ENCODE results near the gene SPATA13. TPM values are rescaled to one million over a fixed set of nuclear protein-coding genes. Genes with fewer than 3 reads are reported as not detected.
A peak's percentile ranks its signal among the peaks of the same experiment; 100 is the strongest.

The SPATA13 gene
- total and polyA plus RNA-seq, 3 experiments from 2014 or later, result 60.7 to 97.8 (median 65.1) TPM

DNA sequence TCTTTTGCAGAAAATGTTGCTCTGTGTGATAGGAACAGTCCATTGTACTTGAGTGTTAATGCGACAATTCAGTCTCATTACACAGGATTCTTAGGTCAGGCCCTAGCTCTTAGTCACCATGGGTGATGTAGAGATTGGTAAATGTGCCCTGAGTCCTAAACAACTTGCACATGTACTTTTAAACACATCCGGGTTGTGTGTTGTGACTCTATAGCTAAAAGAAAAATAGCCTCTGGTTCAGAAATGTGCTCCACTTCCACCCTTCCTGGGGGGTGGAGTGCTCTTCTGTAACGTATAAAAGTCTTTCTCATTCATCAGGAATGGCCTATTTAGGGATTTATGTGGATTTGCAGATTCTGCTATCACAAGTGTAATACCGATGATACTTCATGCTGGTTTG lies 5.2 kb downstream of the SPATA13 start:
- Histone ChIP-seq H3K27me3 (ENCODE audit: insufficient read depth, low read length, poor library complexity, severe bottlenecking) (peaks cover 6% of the 10 kb centered on the region), H3K4me1 (ENCODE audit: insufficient read depth, low read length) (peaks cover 8% of the 10 kb centered on the region), H3K27ac (ENCODE audit: low read depth, low read length) (no peak overlapping the region), H3K9me3 (ENCODE audit: low read length) (no peaks in the 10 kb centered on the region), H3K36me3 (ENCODE audit: insufficient read depth, low read length) (no peaks in the 10 kb centered on the region), H3K4me3 (ENCODE audit: low read length) (no peak overlapping the region)
- CTCF ChIA-PET, result no interaction called here
- peaks cover 14 to 18% (median 15%) of the 10 kb centered on the region in 3 donors for H3K4me1 Mint-ChIP-seq
- no peak for DNase-seq
- POLR2A ChIA-PET, result no interaction called here
- H3K9me3 Mint-ChIP-seq, result no peaks in the 10 kb centered on the region
- H3K4me3 Mint-ChIP-seq, result no peak overlapping the region
- H3K27me3 Mint-ChIP-seq, result no peaks in the 10 kb centered on the region
- peaks cover 0 to 4% (median 2%) of the 10 kb centered on the region in 3 donors for H3K36me3 Mint-ChIP-seq
- H3K27ac Mint-ChIP-seq, result no peak overlapping the region

DNA sequence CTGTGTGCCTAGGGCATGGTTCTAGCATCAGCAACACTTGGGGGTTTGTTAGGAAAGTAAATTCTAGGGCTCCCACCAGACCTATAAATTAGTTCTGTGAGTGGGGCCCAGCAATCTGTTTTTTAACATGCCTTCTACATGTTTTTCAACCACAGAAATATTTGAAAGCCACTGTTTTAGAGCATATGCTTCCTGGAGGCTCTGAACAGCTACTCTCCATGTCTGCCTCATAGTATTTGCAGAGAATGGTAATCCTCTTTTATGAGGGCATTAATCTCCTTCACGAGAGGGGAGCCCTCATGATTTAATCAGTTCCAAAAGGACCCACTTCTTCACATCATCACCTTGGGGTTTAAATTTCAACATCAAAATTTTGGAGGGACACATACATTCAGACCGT lies 6.0 kb downstream of the SPATA13 start:
- DNase-seq, result no peak
- Histone ChIP-seq H3K36me3 (ENCODE audit: insufficient read depth, low read length) (no peaks in the 10 kb centered on the region), H3K4me1 (ENCODE audit: insufficient read depth, low read length) (peaks cover 3% of the 10 kb centered on the region), H3K9me3 (ENCODE audit: low read length) (no peaks in the 10 kb centered on the region), H3K27ac (ENCODE audit: low read depth, low read length) (no peak overlapping the region), H3K4me3 (ENCODE audit: low read length) (no peak overlapping the region), H3K27me3 (ENCODE audit: insufficient read depth, low read length, poor library complexity, severe bottlenecking) (peaks cover 6% of the 10 kb centered on the region)
- Mint-ChIP-seq H3K27me3 (no peaks in the 10 kb centered on the region), H3K9me3 (no peaks in the 10 kb centered on the region), H3K4me1 (peaks cover 9 to 13% (median 10%) of the 10 kb centered on the region in 3 donors), H3K4me3 (no peak overlapping the region), H3K36me3 (peaks cover 0 to 4% (median 2%) of the 10 kb centered on the region in 3 donors), H3K27ac (no peak overlapping the region)
- POLR2A ChIA-PET, result no interaction called here
- CTCF ChIA-PET, result no interaction called here

DNA sequence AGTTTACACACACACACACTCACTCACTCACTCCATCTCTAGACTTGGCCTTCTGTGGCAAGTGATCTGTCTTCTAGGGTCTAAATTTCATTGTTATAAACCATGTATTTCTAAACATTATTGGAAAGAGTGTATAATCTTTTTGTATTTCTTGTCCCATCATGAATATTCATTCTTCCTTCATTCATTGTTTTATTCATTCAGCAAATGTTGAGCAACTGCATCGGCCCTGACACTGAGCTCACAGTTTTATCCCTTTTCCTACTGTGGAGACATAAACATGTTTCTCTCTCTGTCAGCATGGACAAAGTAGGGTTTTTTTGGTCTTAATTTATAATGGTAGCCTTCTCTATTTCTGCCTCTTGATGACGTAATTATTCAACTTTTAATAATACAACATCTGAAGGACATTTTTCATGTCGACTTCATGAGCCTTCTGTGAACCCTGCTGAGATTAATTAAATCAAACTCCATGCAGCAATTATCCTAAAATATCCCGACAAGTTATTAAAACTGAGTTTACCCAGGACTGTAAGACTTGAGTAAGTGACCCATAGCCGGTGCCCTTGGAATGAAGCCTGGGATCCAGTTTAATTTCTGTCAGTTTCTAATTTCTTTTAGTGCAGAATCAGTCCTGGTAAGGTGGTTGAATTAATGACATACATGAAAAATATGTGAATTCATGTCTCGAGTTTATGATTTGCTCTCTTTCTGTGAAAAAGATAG lies 7.3 kb downstream of the SPATA13 start:
- Histone ChIP-seq H3K9me3 (ENCODE audit: low read length) (no peaks in the 10 kb centered on the region), H3K27ac (ENCODE audit: low read depth, low read length) (no peak overlapping the region), H3K4me1 (ENCODE audit: insufficient read depth, low read length) (no peaks in the 10 kb centered on the region), H3K4me3 (ENCODE audit: low read length) (no peak overlapping the region), H3K27me3 (ENCODE audit: insufficient read depth, low read length, poor library complexity, severe bottlenecking) (no peaks in the 10 kb centered on the region), H3K36me3 (ENCODE audit: insufficient read depth, low read length) (no peaks in the 10 kb centered on the region)
- POLR2A ChIA-PET, result no interaction called here
- no peaks in the 10 kb centered on the region for H3K27me3 Mint-ChIP-seq
- CTCF ChIA-PET, result no interaction called here
- peaks cover 0 to 4% (median 2%) of the 10 kb centered on the region in 3 donors for H3K36me3 Mint-ChIP-seq
- no peak overlapping the region for H3K4me3 Mint-ChIP-seq
- peaks cover 0 to 3% (median 0%) of the 10 kb centered on the region in 3 donors for H3K4me1 Mint-ChIP-seq
- no peak overlapping the region for H3K27ac Mint-ChIP-seq
- no peak for DNase-seq
- H3K9me3 Mint-ChIP-seq, result no peaks in the 10 kb centered on the region

DNA sequence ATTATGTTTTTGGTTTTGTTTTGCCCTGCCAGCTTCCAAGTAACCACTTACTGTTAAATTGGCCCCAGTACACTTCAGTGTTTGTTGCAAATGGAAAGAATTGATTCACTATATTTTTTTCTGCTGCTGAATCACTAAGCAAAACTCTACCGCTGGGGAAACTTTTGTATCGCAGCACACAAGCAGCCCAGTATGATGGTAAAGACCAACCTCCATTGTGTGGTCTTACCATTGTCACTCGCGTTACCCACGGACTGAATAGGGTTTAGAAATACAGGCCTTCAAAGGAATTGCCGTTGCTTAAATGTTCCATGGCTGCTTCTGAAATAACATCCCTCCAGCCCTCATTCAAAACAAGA lies 7.9 kb downstream of the SPATA13 start:
- H3K36me3 Mint-ChIP-seq, result peaks cover 0 to 4% (median 2%) of the 10 kb centered on the region in 3 donors
- H3K4me3 ChIP-seq (ENCODE audit: low read length), result no peak overlapping the region
- H3K4me1 Mint-ChIP-seq, result peaks cover 0 to 3% (median 0%) of the 10 kb centered on the region in 3 donors
- H3K27ac ChIP-seq (ENCODE audit: low read depth, low read length), result no peak overlapping the region
- no peak for DNase-seq
- no peaks in the 10 kb centered on the region for H3K27me3 Mint-ChIP-seq
- no peak overlapping the region for H3K27ac Mint-ChIP-seq
- no peaks in the 10 kb centered on the region for H3K9me3 Mint-ChIP-seq
- H3K36me3 ChIP-seq (ENCODE audit: insufficient read depth, low read length), result no peaks in the 10 kb centered on the region
- ChIA-PET POLR2A (no interaction called here), CTCF (no interaction called here)
- no peaks in the 10 kb centered on the region for H3K27me3 ChIP-seq (ENCODE audit: insufficient read depth, low read length, poor library complexity, severe bottlenecking)
- H3K9me3 ChIP-seq (ENCODE audit: low read length), result no peaks in the 10 kb centered on the region
- H3K4me1 ChIP-seq (ENCODE audit: insufficient read depth, low read length), result no peaks in the 10 kb centered on the region
- no peak overlapping the region for H3K4me3 Mint-ChIP-seq

DNA sequence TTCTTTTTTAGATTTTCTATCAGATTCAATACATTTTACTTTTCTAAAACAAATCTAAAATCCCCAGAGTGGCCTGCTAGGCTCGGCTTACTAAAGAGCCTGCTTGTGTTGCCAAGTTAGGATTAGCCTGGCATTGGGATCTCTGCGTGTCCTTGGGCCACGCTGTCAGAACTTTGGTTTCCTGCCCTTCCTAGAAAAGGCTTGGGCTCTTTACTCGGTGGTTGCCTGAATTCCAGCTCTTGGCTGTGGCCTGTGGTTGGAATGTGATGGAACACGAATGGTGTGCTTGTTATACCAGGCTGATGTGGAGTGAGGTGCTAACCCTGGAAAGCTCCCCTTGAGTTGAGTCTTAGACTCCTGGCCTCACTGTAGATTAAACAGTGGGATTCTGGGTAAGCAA lies 8.5 kb downstream of the SPATA13 start:
- POLR2A ChIA-PET, result no interaction called here

DNA sequence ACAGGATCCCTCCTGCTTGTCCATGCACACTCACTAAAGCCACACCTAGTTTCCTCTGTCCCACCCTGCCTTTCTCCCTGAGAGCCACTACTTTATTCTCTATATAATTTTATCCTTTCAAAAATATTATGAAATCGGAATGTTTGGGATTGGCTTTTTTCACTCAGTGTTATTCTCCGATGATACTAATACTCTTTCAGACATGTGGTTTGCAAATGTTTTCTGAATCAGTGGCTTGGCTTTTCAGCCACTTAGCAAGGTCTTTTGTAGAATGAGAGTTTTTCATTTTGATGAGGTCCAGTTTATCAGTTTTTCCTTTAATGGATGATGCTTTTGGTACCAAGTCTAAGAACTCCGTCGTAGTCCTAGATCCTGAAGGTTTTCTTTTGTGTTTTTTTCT lies 11.6 kb downstream of the SPATA13 start:
- CTCF ChIA-PET, result no interaction called here
- no peak overlapping the region for H3K27ac ChIP-seq (ENCODE audit: low read depth, low read length)
- Mint-ChIP-seq H3K27ac (no peak overlapping the region), H3K4me1 (peaks cover 8 to 14% (median 10%) of the 10 kb centered on the region in 3 donors), H3K4me3 (no peak overlapping the region), H3K9me3 (no peaks in the 10 kb centered on the region), H3K36me3 (no peaks in the 10 kb centered on the region), H3K27me3 (no peaks in the 10 kb centered on the region)
- no peaks in the 10 kb centered on the region for H3K36me3 ChIP-seq (ENCODE audit: insufficient read depth, low read length)
- POLR2A ChIA-PET, result no interaction called here
- no peak for DNase-seq
- peaks cover 4% of the 10 kb centered on the region for H3K4me1 ChIP-seq (ENCODE audit: insufficient read depth, low read length)
- H3K27me3 ChIP-seq (ENCODE audit: insufficient read depth, low read length, poor library complexity, severe bottlenecking), result no peaks in the 10 kb centered on the region
- no peak overlapping the region for H3K4me3 ChIP-seq (ENCODE audit: low read length)
- H3K9me3 ChIP-seq (ENCODE audit: low read length), result no peaks in the 10 kb centered on the region

More for the DNA sequence above, 8.5 kb downstream of the SPATA13 start:
- peaks cover 2% of the 10 kb centered on the region for H3K4me1 ChIP-seq (ENCODE audit: insufficient read depth, low read length)
- no peak for DNase-seq
- H3K36me3 ChIP-seq (ENCODE audit: insufficient read depth, low read length), result no peaks in the 10 kb centered on the region
- Mint-ChIP-seq H3K4me1 (peaks cover 5 to 7% (median 5%) of the 10 kb centered on the region in 3 donors), H3K9me3 (no peaks in the 10 kb centered on the region), H3K27me3 (no peaks in the 10 kb centered on the region), H3K4me3 (no peak overlapping the region), H3K36me3 (peaks cover 0 to 4% (median 2%) of the 10 kb centered on the region in 3 donors), H3K27ac (no peak overlapping the region)
- CTCF ChIA-PET, result no interaction called here
- no peak overlapping the region for H3K4me3 ChIP-seq (ENCODE audit: low read length)
- H3K27me3 ChIP-seq (ENCODE audit: insufficient read depth, low read length, poor library complexity, severe bottlenecking), result no peaks in the 10 kb centered on the region
- no peak overlapping the region for H3K27ac ChIP-seq (ENCODE audit: low read depth, low read length)
- no peaks in the 10 kb centered on the region for H3K9me3 ChIP-seq (ENCODE audit: low read length)

DNA sequence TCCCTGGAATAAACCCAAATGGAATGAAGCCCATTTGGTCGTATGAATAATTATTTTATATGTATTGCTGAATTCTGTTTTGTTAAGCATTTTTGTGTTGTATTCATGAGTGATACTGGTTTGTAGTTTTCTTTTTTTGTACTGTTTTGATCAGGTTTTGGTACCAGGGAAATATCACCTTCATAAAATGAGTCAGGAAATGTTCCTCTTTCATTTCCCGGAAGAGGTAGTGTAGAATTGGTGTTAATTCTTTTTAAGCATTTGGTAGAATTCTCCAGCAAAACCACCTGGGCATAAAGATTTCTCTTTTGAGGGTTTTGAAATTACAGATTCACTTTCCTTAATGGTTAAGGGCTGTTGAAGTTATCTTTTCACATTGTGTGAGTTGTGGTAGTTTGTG lies 13.3 kb downstream of the SPATA13 start:
- no peaks in the 10 kb centered on the region for H3K36me3 ChIP-seq (ENCODE audit: insufficient read depth, low read length)
- Mint-ChIP-seq H3K27ac (no peak overlapping the region), H3K9me3 (no peaks in the 10 kb centered on the region)

DNA sequence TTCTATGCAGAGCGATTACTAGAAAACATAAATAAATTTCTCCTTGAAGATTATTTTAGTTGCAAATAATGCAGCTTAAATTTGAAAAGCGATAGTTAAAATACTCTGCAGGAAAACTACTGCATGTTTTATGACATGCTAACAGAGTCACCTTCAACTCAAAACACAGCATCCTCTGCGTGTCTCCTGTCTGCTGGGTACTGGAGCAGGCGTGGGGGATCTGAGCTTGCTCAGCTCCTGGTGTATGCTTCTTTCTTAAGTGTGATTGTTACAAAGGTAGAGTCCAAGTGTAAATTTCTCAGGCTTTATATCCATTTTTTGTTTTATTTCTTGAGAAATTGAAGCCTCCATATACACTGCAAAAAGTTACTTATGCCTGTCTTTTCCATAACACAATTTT lies 15.3 kb downstream of the SPATA13 start:
- peaks cover 4% of the 10 kb centered on the region for H3K4me1 ChIP-seq (ENCODE audit: insufficient read depth, low read length)
- no peaks in the 10 kb centered on the region for H3K9me3 ChIP-seq (ENCODE audit: low read length)
- CTCF ChIA-PET, result no interaction called here
- DNase-seq, result no peak
- peak overlapping the region in 1 of 8 donors; percentile 45 for H3K27ac Mint-ChIP-seq
- peaks cover 0 to 9% (median 0%) of the 10 kb centered on the region in 3 donors for H3K36me3 Mint-ChIP-seq
- peaks cover 8 to 11% (median 10%) of the 10 kb centered on the region in 3 donors for H3K4me1 Mint-ChIP-seq
- POLR2A ChIA-PET, result no interaction called here
- no peak overlapping the region for H3K27ac ChIP-seq (ENCODE audit: low read depth, low read length)
- H3K36me3 ChIP-seq (ENCODE audit: insufficient read depth, low read length), result no peaks in the 10 kb centered on the region
- H3K4me3 Mint-ChIP-seq, result no peak overlapping the region
- H3K4me3 ChIP-seq (ENCODE audit: low read length), result no peak overlapping the region
- H3K9me3 Mint-ChIP-seq, result no peaks in the 10 kb centered on the region
- H3K27me3 ChIP-seq (ENCODE audit: insufficient read depth, low read length, poor library complexity, severe bottlenecking), result no peaks in the 10 kb centered on the region
- H3K27me3 Mint-ChIP-seq, result peaks cover 0 to 2% of the 10 kb centered on the region in 2 donors

More for the DNA sequence above, 13.3 kb downstream of the SPATA13 start:
- H3K27ac ChIP-seq (ENCODE audit: low read depth, low read length), result no peak overlapping the region
- H3K27me3 ChIP-seq (ENCODE audit: insufficient read depth, low read length, poor library complexity, severe bottlenecking), result no peaks in the 10 kb centered on the region
- POLR2A ChIA-PET, result no interaction called here
- H3K9me3 ChIP-seq (ENCODE audit: low read length), result no peaks in the 10 kb centered on the region
- H3K4me1 Mint-ChIP-seq, result peaks cover 8 to 11% (median 10%) of the 10 kb centered on the region in 3 donors
- H3K36me3 Mint-ChIP-seq, result peaks cover 0 to 5% (median 0%) of the 10 kb centered on the region in 3 donors
- H3K4me3 Mint-ChIP-seq, result no peak overlapping the region
- no peak for DNase-seq
- H3K27me3 Mint-ChIP-seq, result peaks cover 0 to 2% of the 10 kb centered on the region in 2 donors
- CTCF ChIA-PET, result interaction anchor here (1.0 kb wide), 1 partner anchor 10 kb away, joined by 3 read pairs; no protein-coding TSS in a partner anchor
- H3K4me1 ChIP-seq (ENCODE audit: insufficient read depth, low read length), result peaks cover 4% of the 10 kb centered on the region
- no peak overlapping the region for H3K4me3 ChIP-seq (ENCODE audit: low read length)
